HepG2 (cell line): ENCODE results near the gene TUT4. TPM values are rescaled to one million over a fixed set of nuclear protein-coding genes. Genes with fewer than 3 reads are reported as not detected.

ENCODE experiments used
- ATAC-seq: fragments of 200-7000 bp; cut with Tn5 transposase; 3 replicates; pipeline ENCODE4 v1.9.1; 2020; ENCODE audit warnings: mild to moderate bottlenecking, moderate library complexity
- BruUV-seq: library from RNA; stranded (reverse); fragments of 400-500 nt; replicated peaks from 2 replicates; lab custom pipeline; 2021; lab: Mats Ljungman, UMichigan
- CTCF ChIA-PET: fragments of 300-600 bp; formaldehyde crosslinking; extraction: SDS; loops from one replicate; lab custom pipeline; 2021; ENCODE audit warnings: low total read pairs, inconsistent platforms, low intra/inter-chr PET ratio; lab: Yijun Ruan, JAX
- POLR2A ChIA-PET: fragments of 350-600 bp; sonication (Branson Sonifier 250); formaldehyde crosslinking; loops from one replicate; lab custom pipeline; 2020; ENCODE audit warnings: antibody characterized with exemption, inconsistent platforms; lab: Yijun Ruan, JAX
- DNase-seq: peaks from one replicate; pipeline ENCODE4 v3.0.0-alpha.2; 2015; ENCODE audit warnings: low spot score
- FAIRE-seq: peaks from 3 replicates; lab custom pipeline; 2011; peaks lifted over from hg19 to GRCh38; lab: Jason Lieb, UNC
- H2AFZ ChIP-seq: one replicate; pipeline ENCODE4 v1.6.1; 2011; ENCODE audit warnings: low read length, inconsistent platforms
- H3K27ac ChIP-seq: fragments of 300-600 bp; 3 replicates; pipeline ENCODE4 v1.8.0; 2011; ENCODE audit warnings: mixed run types, mild to moderate bottlenecking, mixed read lengths, low read length, inconsistent platforms; ENCODE audit not compliant: insufficient read depth; ENCODE audit errors: extremely low read length
- H3K27me3 ChIP-seq, 2 experiments: fragments of 200-600 bp in 1 of 2; 2 replicates in 1 of 2; 3 replicates in 1 of 2; pipeline versions ENCODE4 v1.6.0 to v1.8.0; 2011; ENCODE audit warnings: low read length in 2 of 2, mild to moderate bottlenecking in 2 of 2, moderate library complexity in 2 of 2, inconsistent platforms in 1 of 2; ENCODE audit not compliant: insufficient read depth in 2 of 2, control insufficient read depth in 1 of 2
- H3K36me3 ChIP-seq, 2 experiments: fragments of 200-600 bp in 1 of 2; replicated peaks in 1 of 2; 2 replicates in 1 of 2; 3 replicates in 1 of 2; pipeline versions ENCODE4 v1.5.1 to v1.8.0; 2011; ENCODE audit warnings: low read length in 2 of 2, inconsistent platforms in 1 of 2; ENCODE audit not compliant: insufficient read depth in 2 of 2, control insufficient read depth in 1 of 2
- H3K4me1 ChIP-seq: 2 replicates; pipeline ENCODE4 v1.5.1; 2012; ENCODE audit warnings: low read length, inconsistent platforms; ENCODE audit not compliant: insufficient read depth
- H3K4me2 ChIP-seq: 2 replicates; pipeline ENCODE4 v1.6.0; 2011; ENCODE audit warnings: low read depth, low read length, inconsistent platforms
- H3K4me3 ChIP-seq, 3 experiments: fragments of 200-600 bp in 1 of 3; sonication (generic), shearing (Covaris generic) in 1 of 3; replicated peaks in 1 of 3; 2 replicates each; pipeline ENCODE4 v1.5.1; 2011 to 2016; ENCODE audit warnings: low read length in 3 of 3, inconsistent platforms in 2 of 3, low read depth in 2 of 3, mild to moderate bottlenecking in 2 of 3, control low read depth in 1 of 3, mixed read lengths in 1 of 3; ENCODE audit not compliant: insufficient read depth in 1 of 3
- H3K79me2 ChIP-seq: one replicate; pipeline ENCODE4 v1.6.1; 2011; ENCODE audit warnings: low read length, inconsistent platforms; ENCODE audit not compliant: insufficient read depth
- H3K9ac ChIP-seq: 2 replicates; pipeline ENCODE4 v1.6.0; 2011; ENCODE audit warnings: mild to moderate bottlenecking, low read depth, low read length, inconsistent platforms; ENCODE audit not compliant: insufficient read depth
- H3K9me3 ChIP-seq: 2 replicates; pipeline ENCODE4 v1.5.1; 2012; ENCODE audit warnings: mild to moderate bottlenecking, low read length
- H4K20me1 ChIP-seq: 2 replicates; pipeline ENCODE4 v1.6.0; 2011; ENCODE audit warnings: inconsistent platforms, mild to moderate bottlenecking, low read length, moderate library complexity; ENCODE audit not compliant: insufficient read depth
- EEA1 ChIP-seq: sonication (generic); formaldehyde crosslinking; IDR thresholded peaks from 2 replicates; pipeline ENCODE4 v1.5.1; 2020; ENCODE audit warnings: mild to moderate bottlenecking, missing genetic modification reagents, borderline replicate concordance
- GTF2F1 ChIP-seq: fragments of 150-350 bp; IDR thresholded peaks from 2 replicates; pipeline ENCODE4 v1.6.1; 2014; ENCODE audit warnings: low read length
- MAFF ChIP-seq: IDR thresholded peaks from 2 replicates; pipeline ENCODE4 v1.6.1; 2011; ENCODE audit warnings: low read depth, low read length, improper control_type of control experiment
- MAFG ChIP-seq: sonication (generic); formaldehyde crosslinking; IDR thresholded peaks from 2 replicates; pipeline ENCODE4 v1.5.1; 2020; ENCODE audit warnings: mild to moderate bottlenecking, missing genetic modification reagents
- NFKBIZ ChIP-seq: IDR thresholded peaks from 2 replicates; pipeline ENCODE4 v1.6.1; 2018; ENCODE audit warnings: missing genetic modification reagents, missing compliant biosample characterization
- SMARCE1 ChIP-seq: fragments of 450-650 bp; IDR thresholded peaks from 2 replicates; pipeline ENCODE4 v1.6.1; 2017; ENCODE audit warnings: borderline replicate concordance
- SRSF1 ChIP-seq: fragments of 200-400 bp; formaldehyde crosslinking; optimal IDR thresholded peaks from 2 replicates; pipeline ENCODE3; 2017; ENCODE audit warnings: mild to moderate bottlenecking, low read depth, low read length, moderate library complexity
- TBX3 ChIP-seq: fragments of 450-650 bp; IDR thresholded peaks from 2 replicates; pipeline ENCODE4 v1.6.1; 2017; ENCODE audit warnings: antibody characterized with exemption, mild to moderate bottlenecking, inconsistent platforms, borderline replicate concordance
- TSC22D2 ChIP-seq: sonication (generic); formaldehyde crosslinking; IDR thresholded peaks from 2 replicates; pipeline ENCODE4 v1.5.1; 2020; ENCODE audit warnings: missing genetic modification reagents, mild to moderate bottlenecking, borderline replicate concordance
- ZBTB20 ChIP-seq: sonication (generic); formaldehyde crosslinking; IDR thresholded peaks from 2 replicates; pipeline ENCODE4 v1.8.1; 2023; ENCODE audit warnings: missing genetic modification reagents, low read depth, mild to moderate bottlenecking, borderline replicate concordance
- ZKSCAN5 ChIP-seq: sonication (generic); formaldehyde crosslinking; IDR thresholded peaks from 2 replicates; pipeline ENCODE4 v1.5.1; 2020; ENCODE audit warnings: mild to moderate bottlenecking, missing genetic modification reagents
- ZKSCAN8 ChIP-seq: IDR thresholded peaks from 2 replicates; pipeline ENCODE4 v1.6.1; 2016; ENCODE audit warnings: borderline replicate concordance, missing genetic modification reagents, missing compliant biosample characterization
- ZNF530 ChIP-seq: sonication (generic); formaldehyde crosslinking; IDR thresholded peaks from 2 replicates; pipeline ENCODE4 v1.5.0; 2020; ENCODE audit warnings: low read depth, mild to moderate bottlenecking, missing genetic modification reagents
- ZNF839 ChIP-seq: sonication (generic); formaldehyde crosslinking; IDR thresholded peaks from 2 replicates; pipeline ENCODE4 v1.4.0; 2020; ENCODE audit warnings: missing genetic modification reagents, mild to moderate bottlenecking, borderline replicate concordance
- WGBS: methylation state at CpG from one replicate; pipeline ENCODE4 v1.1.6; 2017; ENCODE audit warnings: low lambda C conversion rate; 5-methylcytosine and 5-hydroxymethylcytosine counted together
- in situ Hi-C: cut with HindIII; loops from 2 replicates; pipeline ENCODE4 v1.10.0; 2017; ENCODE audit warnings: low pct_unique_long_range_greater_than_20kb; ENCODE audit not compliant: extremely low pct_ligation_motif_present
- intact Hi-C: fragments of 100-400 bp; cut with micrococcal nuclease; formaldehyde crosslinking; loops from one replicate; pipeline ENCODE4 v1.10.0; 2022; ENCODE audit not compliant: unreplicated experiment
- polyA plus RNA-seq, 8 experiments: library from polyadenylated mRNA; depleted of rRNA in 3 of 8; stranded (reverse) in 7 of 8; unstranded in 1 of 8; fragments of >200 nt; fragmentation: Illumina TruSeq in 4 of 8; extraction: Trizol in 4 of 8; gene quantifications; 2 replicates each; pipeline versions ENCODE4 v1.2.1 to v1.2.3, GENCODE V29; 2011 to 2016; ENCODE audit warnings: low read depth in 4 of 8, missing spikeins in 1 of 8, mixed read lengths in 1 of 8; ENCODE audit not compliant: insufficient read depth in 1 of 8
- total RNA-seq, 5 experiments: library from RNA; depleted of rRNA; stranded (reverse); fragments of >200 nt; fragmentation: Illumina TruSeq; extraction: Trizol; gene quantifications; 2 replicates each; pipeline ENCODE4 v1.2.3, GENCODE V29; 2016; ENCODE audit warnings: low read depth in 1 of 5
- TF ChIP-seq, protein P1 (sequence below): sonication (generic); formaldehyde crosslinking; IDR thresholded peaks from 2 replicates; pipeline ENCODE4 v1.9.0; 2022; ENCODE audit warnings: missing genetic modification reagents, mild to moderate bottlenecking, borderline replicate concordance
- TF ChIP-seq, protein P2 (sequence below): IDR thresholded peaks from 2 replicates; pipeline ENCODE4 v1.6.1; 2016
- TF ChIP-seq, protein P3 (sequence below): sonication (generic); formaldehyde crosslinking; IDR thresholded peaks from 2 replicates; pipeline ENCODE4 v1.8.1; 2022; ENCODE audit warnings: low read depth, mild to moderate bottlenecking, missing genetic modification reagents
- TF ChIP-seq, protein P4 (sequence below): sonication (generic); formaldehyde crosslinking; IDR thresholded peaks from 2 replicates; pipeline ENCODE4 v1.9.0; 2021; ENCODE audit warnings: missing genetic modification reagents, borderline replicate concordance

TUT4 gene
- total and polyA plus RNA-seq, 2 of the 13 experiments (the other 11 are each of a cell fraction or from before 2014, with no cell fraction given), result 44.7 to 53.5 TPM

DNA sequence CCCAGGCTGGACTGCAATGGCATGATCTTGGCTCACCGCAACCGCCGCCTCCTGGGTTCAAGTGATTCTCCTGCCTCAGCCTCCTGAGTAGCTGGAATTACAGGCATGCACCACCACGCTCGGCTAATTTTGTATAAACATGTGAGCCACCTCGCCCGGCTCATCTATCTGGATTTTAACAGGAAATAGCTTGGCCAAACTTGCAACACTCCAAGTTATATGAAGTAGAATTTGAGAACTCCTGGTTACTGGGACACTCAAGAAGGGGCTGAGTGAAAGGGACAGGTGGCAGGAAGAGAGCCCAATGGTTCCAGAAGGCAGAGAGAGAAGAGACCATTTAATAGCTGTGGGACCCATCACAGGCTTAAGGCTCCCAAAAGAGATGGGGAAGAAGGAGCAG is 46.3 kb upstream of the TUT4 start:
- Histone ChIP-seq H3K4me1 (peaks cover 30% of the 10 kb centered on the region), H3K36me3 (no peaks in the 10 kb centered on the region), H3K9me3 (no peaks in the 10 kb centered on the region), H2AFZ (no peak overlapping the region), H3K27me3 (no peaks in the 10 kb centered on the region), H3K27ac (no peak overlapping the region), H3K9ac (no peak overlapping the region), H4K20me1 (no peaks in the 10 kb centered on the region), H3K4me3 (no peak overlapping the region), H3K79me2 (no peaks in the 10 kb centered on the region), H3K4me2 (no peak overlapping the region)
- no peak for DNase-seq
- intact Hi-C loops, result no loop called here
- TF ChIP-seq, protein P1, sequence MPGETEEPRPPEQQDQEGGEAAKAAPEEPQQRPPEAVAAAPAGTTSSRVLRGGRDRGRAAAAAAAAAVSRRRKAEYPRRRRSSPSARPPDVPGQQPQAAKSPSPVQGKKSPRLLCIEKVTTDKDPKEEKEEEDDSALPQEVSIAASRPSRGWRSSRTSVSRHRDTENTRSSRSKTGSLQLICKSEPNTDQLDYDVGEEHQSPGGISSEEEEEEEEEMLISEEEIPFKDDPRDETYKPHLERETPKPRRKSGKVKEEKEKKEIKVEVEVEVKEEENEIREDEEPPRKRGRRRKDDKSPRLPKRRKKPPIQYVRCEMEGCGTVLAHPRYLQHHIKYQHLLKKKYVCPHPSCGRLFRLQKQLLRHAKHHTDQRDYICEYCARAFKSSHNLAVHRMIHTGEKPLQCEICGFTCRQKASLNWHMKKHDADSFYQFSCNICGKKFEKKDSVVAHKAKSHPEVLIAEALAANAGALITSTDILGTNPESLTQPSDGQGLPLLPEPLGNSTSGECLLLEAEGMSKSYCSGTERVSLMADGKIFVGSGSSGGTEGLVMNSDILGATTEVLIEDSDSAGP (CRISPR knock-in tag), result no peak
- TF ChIP-seq SMARCE1 (no peak), ZNF530 (CRISPR knock-in tag) (no peak), EEA1 (CRISPR knock-in tag) (no peak), MAFG (no peak), TBX3 (no peak), NFKBIZ (CRISPR knock-in tag) (no peak), GTF2F1 (no peak), ZKSCAN8 (CRISPR knock-in tag) (no peak), MAFF (no peak), ZNF839 (CRISPR knock-in tag) (no peak), TSC22D2 (CRISPR knock-in tag) (no peak), ZBTB20 (CRISPR knock-in tag) (no peak), ZKSCAN5 (CRISPR knock-in tag) (no peak), SRSF1 (no peak)
- TF ChIP-seq, protein P2, sequence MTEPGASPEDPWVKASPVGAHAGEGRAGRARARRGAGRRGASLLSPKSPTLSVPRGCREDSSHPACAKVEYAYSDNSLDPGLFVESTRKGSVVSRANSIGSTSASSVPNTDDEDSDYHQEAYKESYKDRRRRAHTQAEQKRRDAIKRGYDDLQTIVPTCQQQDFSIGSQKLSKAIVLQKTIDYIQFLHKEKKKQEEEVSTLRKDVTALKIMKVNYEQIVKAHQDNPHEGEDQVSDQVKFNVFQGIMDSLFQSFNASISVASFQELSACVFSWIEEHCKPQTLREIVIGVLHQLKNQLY (CRISPR knock-in tag), result no peak
- TF ChIP-seq, protein P3, sequence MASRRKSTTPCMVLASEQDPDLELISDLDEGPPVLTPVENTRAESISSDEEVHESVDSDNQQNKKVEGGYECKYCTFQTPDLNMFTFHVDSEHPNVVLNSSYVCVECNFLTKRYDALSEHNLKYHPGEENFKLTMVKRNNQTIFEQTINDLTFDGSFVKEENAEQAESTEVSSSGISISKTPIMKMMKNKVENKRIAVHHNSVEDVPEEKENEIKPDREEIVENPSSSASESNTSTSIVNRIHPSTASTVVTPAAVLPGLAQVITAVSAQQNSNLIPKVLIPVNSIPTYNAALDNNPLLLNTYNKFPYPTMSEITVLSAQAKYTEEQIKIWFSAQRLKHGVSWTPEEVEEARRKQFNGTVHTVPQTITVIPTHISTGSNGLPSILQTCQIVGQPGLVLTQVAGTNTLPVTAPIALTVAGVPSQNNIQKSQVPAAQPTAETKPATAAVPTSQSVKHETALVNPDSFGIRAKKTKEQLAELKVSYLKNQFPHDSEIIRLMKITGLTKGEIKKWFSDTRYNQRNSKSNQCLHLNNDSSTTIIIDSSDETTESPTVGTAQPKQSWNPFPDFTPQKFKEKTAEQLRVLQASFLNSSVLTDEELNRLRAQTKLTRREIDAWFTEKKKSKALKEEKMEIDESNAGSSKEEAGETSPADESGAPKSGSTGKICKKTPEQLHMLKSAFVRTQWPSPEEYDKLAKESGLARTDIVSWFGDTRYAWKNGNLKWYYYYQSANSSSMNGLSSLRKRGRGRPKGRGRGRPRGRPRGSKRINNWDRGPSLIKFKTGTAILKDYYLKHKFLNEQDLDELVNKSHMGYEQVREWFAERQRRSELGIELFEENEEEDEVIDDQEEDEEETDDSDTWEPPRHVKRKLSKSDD (CRISPR knock-in tag), result no peak
- TF ChIP-seq, protein P4, sequence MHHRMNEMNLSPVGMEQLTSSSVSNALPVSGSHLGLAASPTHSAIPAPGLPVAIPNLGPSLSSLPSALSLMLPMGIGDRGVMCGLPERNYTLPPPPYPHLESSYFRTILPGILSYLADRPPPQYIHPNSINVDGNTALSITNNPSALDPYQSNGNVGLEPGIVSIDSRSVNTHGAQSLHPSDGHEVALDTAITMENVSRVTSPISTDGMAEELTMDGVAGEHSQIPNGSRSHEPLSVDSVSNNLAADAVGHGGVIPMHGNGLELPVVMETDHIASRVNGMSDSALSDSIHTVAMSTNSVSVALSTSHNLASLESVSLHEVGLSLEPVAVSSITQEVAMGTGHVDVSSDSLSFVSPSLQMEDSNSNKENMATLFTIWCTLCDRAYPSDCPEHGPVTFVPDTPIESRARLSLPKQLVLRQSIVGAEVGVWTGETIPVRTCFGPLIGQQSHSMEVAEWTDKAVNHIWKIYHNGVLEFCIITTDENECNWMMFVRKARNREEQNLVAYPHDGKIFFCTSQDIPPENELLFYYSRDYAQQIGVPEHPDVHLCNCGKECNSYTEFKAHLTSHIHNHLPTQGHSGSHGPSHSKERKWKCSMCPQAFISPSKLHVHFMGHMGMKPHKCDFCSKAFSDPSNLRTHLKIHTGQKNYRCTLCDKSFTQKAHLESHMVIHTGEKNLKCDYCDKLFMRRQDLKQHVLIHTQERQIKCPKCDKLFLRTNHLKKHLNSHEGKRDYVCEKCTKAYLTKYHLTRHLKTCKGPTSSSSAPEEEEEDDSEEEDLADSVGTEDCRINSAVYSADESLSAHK (CRISPR knock-in tag), result no peak
- ChIA-PET CTCF (no interaction called here), POLR2A (no interaction called here)
- 72% methylated on average over 7 of the region's 7 CpGs for WGBS
- no TSS peak for BruUV-seq
- in situ Hi-C loops, result no loop called here
- no peak for ATAC-seq
- no peak for FAIRE-seq
